GM23338 (cell line): ENCODE data around the gene IGF1. TPM values are rescaled to one million over a fixed set of nuclear protein-coding genes. Genes with fewer than 3 reads are reported as not detected.

Experiments used
- ATAC-seq: fragments of 200-7000 bp; cut with Tn5 transposase; 3 replicates; pipeline ENCODE4 v1.9.1; 2020
- DNase-seq: peaks from one replicate; pipeline ENCODE4 v3.0.0-alpha.2; 2015; ENCODE audit warnings: low spot score
- H2AFZ ChIP-seq: fragments of 200-600 bp; sonication (generic); 2 replicates; pipeline ENCODE4 v1.8.0; 2016; ENCODE audit warnings: antibody characterized with exemption, mild to moderate bottlenecking, moderate library complexity
- H3F3A ChIP-seq: fragments of 200-600 bp; sonication (generic); replicated peaks from 2 replicates; pipeline ENCODE4 v1.8.0; 2017; ENCODE audit warnings: antibody characterized with exemption, mixed run types, low read depth
- H3K27ac ChIP-seq: fragments of 200-600 bp; sonication (generic); 2 replicates; pipeline ENCODE4 v1.6.1; 2016; ENCODE audit warnings: low read depth
- H3K27me3 ChIP-seq: fragments of 200-600 bp; sonication (generic); 2 replicates; pipeline ENCODE4 v1.8.0; 2016; ENCODE audit warnings: mild to moderate bottlenecking, mixed run types, moderate library complexity; ENCODE audit not compliant: insufficient read depth
- H3K36me3 ChIP-seq: fragments of 200-600 bp; sonication (generic); 2 replicates; pipeline ENCODE4 v1.8.0; 2016; ENCODE audit warnings: mild to moderate bottlenecking; ENCODE audit not compliant: insufficient read depth
- H3K4me1 ChIP-seq: fragments of 200-600 bp; sonication (generic); 2 replicates; pipeline ENCODE4 v1.8.0; 2016; ENCODE audit warnings: mild to moderate bottlenecking, moderate library complexity; ENCODE audit not compliant: insufficient read depth
- H3K4me2 ChIP-seq: fragments of 200-600 bp; sonication (generic); 2 replicates; pipeline ENCODE4 v1.7.1; 2017; ENCODE audit warnings: mixed run types
- H3K4me3 ChIP-seq: fragments of 200-600 bp; sonication (generic); 2 replicates; pipeline ENCODE4 v1.6.1; 2016; ENCODE audit warnings: mixed run types
- H3K79me2 ChIP-seq: fragments of 200-600 bp; sonication (generic); replicated peaks from 2 replicates; pipeline ENCODE4 v1.8.0; 2017; ENCODE audit warnings: mild to moderate bottlenecking; ENCODE audit not compliant: insufficient read depth
- H3K9me2 ChIP-seq: fragments of 200-600 bp; sonication (generic); 2 replicates; pipeline ENCODE4 v1.8.0; 2017; ENCODE audit not compliant: insufficient read depth
- H4K20me1 ChIP-seq: fragments of 200-600 bp; sonication (generic); replicated peaks from 2 replicates; pipeline ENCODE4 v1.8.0; 2017; ENCODE audit warnings: mild to moderate bottlenecking; ENCODE audit not compliant: insufficient read depth
- H3K27ac Mint-ChIP-seq: 2 replicates; pipeline ENCODE4 v1.8.0; 2020; ENCODE audit warnings: inconsistent platforms, mild to moderate bottlenecking, moderate library complexity, mixed read lengths
- H3K27me3 Mint-ChIP-seq: 3 replicates; pipeline ENCODE4 v1.8.0; 2022; ENCODE audit warnings: low read depth, mild to moderate bottlenecking, moderate library complexity, mixed read lengths, inconsistent platforms; ENCODE audit not compliant: insufficient read depth, poor library complexity
- H3K36me3 Mint-ChIP-seq: 3 replicates; pipeline ENCODE4 v1.8.0; 2021; ENCODE audit warnings: low read depth, mild to moderate bottlenecking, inconsistent platforms, moderate library complexity, mixed read lengths
- H3K4me1 Mint-ChIP-seq: 3 replicates; pipeline ENCODE4 v1.8.0; 2020; ENCODE audit warnings: mild to moderate bottlenecking, inconsistent platforms, mixed read lengths
- H3K4me3 Mint-ChIP-seq: 3 replicates; pipeline ENCODE4 v1.8.0; 2021; ENCODE audit warnings: moderate library complexity, mild to moderate bottlenecking, inconsistent platforms, mixed read lengths
- H3K9me3 Mint-ChIP-seq: 3 replicates; pipeline ENCODE4 v1.8.0; 2020; ENCODE audit warnings: moderate library complexity, mild to moderate bottlenecking, inconsistent platforms, mixed read lengths
- CREB1 ChIP-seq: fragments of 250-450 bp; sonication (Bioruptor Pico); IDR thresholded peaks from 2 replicates; pipeline ENCODE4 v1.5.0; 2020; ENCODE audit warnings: low read depth, mild to moderate bottlenecking, moderate library complexity
- EZH2 ChIP-seq: fragments of 200-600 bp; sonication (generic); IDR thresholded peaks from one replicate; pipeline ENCODE4 v1.8.0; 2017; ENCODE audit warnings: antibody characterized with exemption, mild to moderate bottlenecking, low read depth; ENCODE audit not compliant: unreplicated experiment
- EZH2phosphoT487 ChIP-seq: fragments of 200-600 bp; sonication (generic); IDR thresholded peaks from one replicate; pipeline ENCODE4 v1.8.1; 2018; ENCODE audit warnings: antibody characterized with exemption; ENCODE audit not compliant: unreplicated experiment
- JUNB ChIP-seq: IDR thresholded peaks from one replicate; pipeline ENCODE4 v1.6.1; 2016; ENCODE audit warnings: antibody characterized with exemption; ENCODE audit not compliant: unreplicated experiment
- NANOG ChIP-seq: IDR thresholded peaks from 2 replicates; pipeline ENCODE4 v1.6.1; 2016; ENCODE audit warnings: antibody characterized with exemption, borderline replicate concordance
- POLR2AphosphoS5 ChIP-seq: IDR thresholded peaks from 2 replicates; pipeline ENCODE4 v1.6.1; 2016; ENCODE audit warnings: antibody characterized with exemption, low read depth
- STAT1 ChIP-seq: IDR thresholded peaks from one replicate; pipeline ENCODE4 v1.6.1; 2016; ENCODE audit warnings: antibody characterized with exemption; ENCODE audit not compliant: unreplicated experiment
- ZNF114 ChIP-seq: fragments of 250-450 bp; sonication (Bioruptor Pico); IDR thresholded peaks from 2 replicates; pipeline ENCODE4 v1.5.0; 2020; ENCODE audit warnings: mild to moderate bottlenecking, moderate library complexity
- ZNF331 ChIP-seq: fragments of 250-450 bp; sonication (Bioruptor Pico); IDR thresholded peaks from 2 replicates; pipeline ENCODE4 v1.5.0; 2020; ENCODE audit warnings: low read depth, mild to moderate bottlenecking, moderate library complexity
- polyA plus RNA-seq: library from polyadenylated mRNA; unstranded; fragments of >200 nt; fragmentation: Nextera tagmentation; extraction: Ambion mirVana; gene quantifications from 2 replicates; pipeline ENCODE4 v1.2.1, GENCODE V29; 2016
- total RNA-seq: library from RNA; depleted of rRNA; stranded (reverse); fragments of >200 nt; shearing (Covaris generic); gene quantifications from 2 replicates; pipeline ENCODE4 v1.2.3, GENCODE V29; 2014
- TF ChIP-seq, protein P1 (sequence below), 2 experiments: fragments of 200-600 bp in 1 of 2; sonication (generic) in 1 of 2; conservative IDR thresholded peaks; 2 replicates each; pipeline versions ENCODE4 v1.5.1 to v1.6.1; 2016 to 2017; ENCODE audit warnings: antibody characterized with exemption in 2 of 2, low read depth in 2 of 2, mild to moderate bottlenecking in 2 of 2, moderate library complexity in 1 of 2
- TF ChIP-seq, protein P2 (sequence below): IDR thresholded peaks from 2 replicates; pipeline ENCODE4 v1.6.1; 2016; ENCODE audit warnings: antibody characterized with exemption
- TF ChIP-seq, protein P3 (sequence below): IDR thresholded peaks from one replicate; pipeline ENCODE4 v1.6.1; 2018; ENCODE audit warnings: antibody characterized with exemption; ENCODE audit not compliant: unreplicated experiment
- TF ChIP-seq, protein P4 (sequence below): fragments of 250-450 bp; sonication (Bioruptor Pico); IDR thresholded peaks from 2 replicates; pipeline ENCODE4 v1.5.0; 2020; ENCODE audit warnings: mild to moderate bottlenecking, moderate library complexity

IGF1 gene
- total and polyA plus RNA-seq, 2 experiments from 2014 or later: 0.29 TPM; not detected in 1

DNA sequence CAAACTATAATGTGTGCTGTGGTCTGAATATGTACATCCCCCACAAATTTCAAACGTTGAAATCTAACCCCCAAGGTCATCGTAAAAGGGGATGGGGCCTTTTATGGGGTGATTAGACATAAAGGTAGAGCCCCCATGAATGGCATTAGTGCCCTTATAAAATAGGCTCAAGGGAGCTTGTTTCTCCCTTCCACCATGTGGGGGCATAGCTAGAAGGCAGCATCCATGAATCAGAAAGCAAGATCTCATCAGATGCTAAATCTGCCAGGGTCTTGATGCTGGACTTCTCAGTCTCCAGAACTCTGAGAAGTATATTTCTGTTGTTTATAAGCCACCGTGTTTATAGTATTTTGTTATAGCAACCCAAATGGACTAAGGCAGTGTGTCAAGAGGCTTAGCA is 33.4 kb upstream of the IGF1 start (continued):
- TF ChIP-seq ZNF114 (CRISPR knock-in tag): no peak

DNA sequence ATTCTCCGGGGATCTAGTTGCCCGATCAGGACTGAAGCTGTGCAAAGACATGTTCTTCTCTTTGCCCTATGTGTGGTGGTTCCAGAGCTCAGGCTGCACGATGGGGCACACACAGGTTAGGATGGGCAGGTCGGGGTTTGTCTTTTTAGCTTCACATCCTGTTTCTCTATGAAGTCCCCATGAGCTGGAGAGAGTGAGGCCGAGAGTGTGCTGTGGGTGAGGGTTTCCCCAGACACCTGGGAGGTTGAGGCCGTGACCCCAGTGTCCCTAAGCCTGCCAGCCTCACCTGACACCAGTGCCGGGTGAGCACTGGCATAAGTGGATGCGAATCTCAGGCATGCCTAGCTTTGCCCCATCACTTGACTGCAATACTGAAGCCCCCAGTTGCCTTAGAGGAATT is 32.9 kb upstream of the IGF1 start:
- H3K4me1 ChIP-seq: no peaks in the 10 kb centered on the region
- Mint-ChIP-seq H3K9me3 (no peaks in the 10 kb centered on the region), H3K27ac (no peak overlapping the region), H3K36me3 (no peaks in the 10 kb centered on the region), H3K4me3 (no peak overlapping the region), H3K27me3 (peaks cover 2% of the 10 kb centered on the region), H3K4me1 (peaks cover 12% of the 10 kb centered on the region)
- TF ChIP-seq, protein P1, sequence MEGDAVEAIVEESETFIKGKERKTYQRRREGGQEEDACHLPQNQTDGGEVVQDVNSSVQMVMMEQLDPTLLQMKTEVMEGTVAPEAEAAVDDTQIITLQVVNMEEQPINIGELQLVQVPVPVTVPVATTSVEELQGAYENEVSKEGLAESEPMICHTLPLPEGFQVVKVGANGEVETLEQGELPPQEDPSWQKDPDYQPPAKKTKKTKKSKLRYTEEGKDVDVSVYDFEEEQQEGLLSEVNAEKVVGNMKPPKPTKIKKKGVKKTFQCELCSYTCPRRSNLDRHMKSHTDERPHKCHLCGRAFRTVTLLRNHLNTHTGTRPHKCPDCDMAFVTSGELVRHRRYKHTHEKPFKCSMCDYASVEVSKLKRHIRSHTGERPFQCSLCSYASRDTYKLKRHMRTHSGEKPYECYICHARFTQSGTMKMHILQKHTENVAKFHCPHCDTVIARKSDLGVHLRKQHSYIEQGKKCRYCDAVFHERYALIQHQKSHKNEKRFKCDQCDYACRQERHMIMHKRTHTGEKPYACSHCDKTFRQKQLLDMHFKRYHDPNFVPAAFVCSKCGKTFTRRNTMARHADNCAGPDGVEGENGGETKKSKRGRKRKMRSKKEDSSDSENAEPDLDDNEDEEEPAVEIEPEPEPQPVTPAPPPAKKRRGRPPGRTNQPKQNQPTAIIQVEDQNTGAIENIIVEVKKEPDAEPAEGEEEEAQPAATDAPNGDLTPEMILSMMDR (conservative IDR thresholded peaks at IDR 0.05; ENCODE audit: low read depth in 2 of 2): no peak
- TF ChIP-seq CREB1 (CRISPR knock-in tag) (no peak), ZNF331 (CRISPR knock-in tag) (no peak), NANOG (no peak), EZH2 (no peak), POLR2AphosphoS5 (no peak), JUNB (no peak), EZH2phosphoT487 (no peak), ZNF114 (CRISPR knock-in tag) (no peak), STAT1 (no peak)
- TF ChIP-seq, protein P2, sequence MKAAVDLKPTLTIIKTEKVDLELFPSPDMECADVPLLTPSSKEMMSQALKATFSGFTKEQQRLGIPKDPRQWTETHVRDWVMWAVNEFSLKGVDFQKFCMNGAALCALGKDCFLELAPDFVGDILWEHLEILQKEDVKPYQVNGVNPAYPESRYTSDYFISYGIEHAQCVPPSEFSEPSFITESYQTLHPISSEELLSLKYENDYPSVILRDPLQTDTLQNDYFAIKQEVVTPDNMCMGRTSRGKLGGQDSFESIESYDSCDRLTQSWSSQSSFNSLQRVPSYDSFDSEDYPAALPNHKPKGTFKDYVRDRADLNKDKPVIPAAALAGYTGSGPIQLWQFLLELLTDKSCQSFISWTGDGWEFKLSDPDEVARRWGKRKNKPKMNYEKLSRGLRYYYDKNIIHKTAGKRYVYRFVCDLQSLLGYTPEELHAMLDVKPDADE: no peak
- TF ChIP-seq, protein P3, sequence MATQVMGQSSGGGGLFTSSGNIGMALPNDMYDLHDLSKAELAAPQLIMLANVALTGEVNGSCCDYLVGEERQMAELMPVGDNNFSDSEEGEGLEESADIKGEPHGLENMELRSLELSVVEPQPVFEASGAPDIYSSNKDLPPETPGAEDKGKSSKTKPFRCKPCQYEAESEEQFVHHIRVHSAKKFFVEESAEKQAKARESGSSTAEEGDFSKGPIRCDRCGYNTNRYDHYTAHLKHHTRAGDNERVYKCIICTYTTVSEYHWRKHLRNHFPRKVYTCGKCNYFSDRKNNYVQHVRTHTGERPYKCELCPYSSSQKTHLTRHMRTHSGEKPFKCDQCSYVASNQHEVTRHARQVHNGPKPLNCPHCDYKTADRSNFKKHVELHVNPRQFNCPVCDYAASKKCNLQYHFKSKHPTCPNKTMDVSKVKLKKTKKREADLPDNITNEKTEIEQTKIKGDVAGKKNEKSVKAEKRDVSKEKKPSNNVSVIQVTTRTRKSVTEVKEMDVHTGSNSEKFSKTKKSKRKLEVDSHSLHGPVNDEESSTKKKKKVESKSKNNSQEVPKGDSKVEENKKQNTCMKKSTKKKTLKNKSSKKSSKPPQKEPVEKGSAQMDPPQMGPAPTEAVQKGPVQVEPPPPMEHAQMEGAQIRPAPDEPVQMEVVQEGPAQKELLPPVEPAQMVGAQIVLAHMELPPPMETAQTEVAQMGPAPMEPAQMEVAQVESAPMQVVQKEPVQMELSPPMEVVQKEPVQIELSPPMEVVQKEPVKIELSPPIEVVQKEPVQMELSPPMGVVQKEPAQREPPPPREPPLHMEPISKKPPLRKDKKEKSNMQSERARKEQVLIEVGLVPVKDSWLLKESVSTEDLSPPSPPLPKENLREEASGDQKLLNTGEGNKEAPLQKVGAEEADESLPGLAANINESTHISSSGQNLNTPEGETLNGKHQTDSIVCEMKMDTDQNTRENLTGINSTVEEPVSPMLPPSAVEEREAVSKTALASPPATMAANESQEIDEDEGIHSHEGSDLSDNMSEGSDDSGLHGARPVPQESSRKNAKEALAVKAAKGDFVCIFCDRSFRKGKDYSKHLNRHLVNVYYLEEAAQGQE: no peak
- TF ChIP-seq, protein P4, sequence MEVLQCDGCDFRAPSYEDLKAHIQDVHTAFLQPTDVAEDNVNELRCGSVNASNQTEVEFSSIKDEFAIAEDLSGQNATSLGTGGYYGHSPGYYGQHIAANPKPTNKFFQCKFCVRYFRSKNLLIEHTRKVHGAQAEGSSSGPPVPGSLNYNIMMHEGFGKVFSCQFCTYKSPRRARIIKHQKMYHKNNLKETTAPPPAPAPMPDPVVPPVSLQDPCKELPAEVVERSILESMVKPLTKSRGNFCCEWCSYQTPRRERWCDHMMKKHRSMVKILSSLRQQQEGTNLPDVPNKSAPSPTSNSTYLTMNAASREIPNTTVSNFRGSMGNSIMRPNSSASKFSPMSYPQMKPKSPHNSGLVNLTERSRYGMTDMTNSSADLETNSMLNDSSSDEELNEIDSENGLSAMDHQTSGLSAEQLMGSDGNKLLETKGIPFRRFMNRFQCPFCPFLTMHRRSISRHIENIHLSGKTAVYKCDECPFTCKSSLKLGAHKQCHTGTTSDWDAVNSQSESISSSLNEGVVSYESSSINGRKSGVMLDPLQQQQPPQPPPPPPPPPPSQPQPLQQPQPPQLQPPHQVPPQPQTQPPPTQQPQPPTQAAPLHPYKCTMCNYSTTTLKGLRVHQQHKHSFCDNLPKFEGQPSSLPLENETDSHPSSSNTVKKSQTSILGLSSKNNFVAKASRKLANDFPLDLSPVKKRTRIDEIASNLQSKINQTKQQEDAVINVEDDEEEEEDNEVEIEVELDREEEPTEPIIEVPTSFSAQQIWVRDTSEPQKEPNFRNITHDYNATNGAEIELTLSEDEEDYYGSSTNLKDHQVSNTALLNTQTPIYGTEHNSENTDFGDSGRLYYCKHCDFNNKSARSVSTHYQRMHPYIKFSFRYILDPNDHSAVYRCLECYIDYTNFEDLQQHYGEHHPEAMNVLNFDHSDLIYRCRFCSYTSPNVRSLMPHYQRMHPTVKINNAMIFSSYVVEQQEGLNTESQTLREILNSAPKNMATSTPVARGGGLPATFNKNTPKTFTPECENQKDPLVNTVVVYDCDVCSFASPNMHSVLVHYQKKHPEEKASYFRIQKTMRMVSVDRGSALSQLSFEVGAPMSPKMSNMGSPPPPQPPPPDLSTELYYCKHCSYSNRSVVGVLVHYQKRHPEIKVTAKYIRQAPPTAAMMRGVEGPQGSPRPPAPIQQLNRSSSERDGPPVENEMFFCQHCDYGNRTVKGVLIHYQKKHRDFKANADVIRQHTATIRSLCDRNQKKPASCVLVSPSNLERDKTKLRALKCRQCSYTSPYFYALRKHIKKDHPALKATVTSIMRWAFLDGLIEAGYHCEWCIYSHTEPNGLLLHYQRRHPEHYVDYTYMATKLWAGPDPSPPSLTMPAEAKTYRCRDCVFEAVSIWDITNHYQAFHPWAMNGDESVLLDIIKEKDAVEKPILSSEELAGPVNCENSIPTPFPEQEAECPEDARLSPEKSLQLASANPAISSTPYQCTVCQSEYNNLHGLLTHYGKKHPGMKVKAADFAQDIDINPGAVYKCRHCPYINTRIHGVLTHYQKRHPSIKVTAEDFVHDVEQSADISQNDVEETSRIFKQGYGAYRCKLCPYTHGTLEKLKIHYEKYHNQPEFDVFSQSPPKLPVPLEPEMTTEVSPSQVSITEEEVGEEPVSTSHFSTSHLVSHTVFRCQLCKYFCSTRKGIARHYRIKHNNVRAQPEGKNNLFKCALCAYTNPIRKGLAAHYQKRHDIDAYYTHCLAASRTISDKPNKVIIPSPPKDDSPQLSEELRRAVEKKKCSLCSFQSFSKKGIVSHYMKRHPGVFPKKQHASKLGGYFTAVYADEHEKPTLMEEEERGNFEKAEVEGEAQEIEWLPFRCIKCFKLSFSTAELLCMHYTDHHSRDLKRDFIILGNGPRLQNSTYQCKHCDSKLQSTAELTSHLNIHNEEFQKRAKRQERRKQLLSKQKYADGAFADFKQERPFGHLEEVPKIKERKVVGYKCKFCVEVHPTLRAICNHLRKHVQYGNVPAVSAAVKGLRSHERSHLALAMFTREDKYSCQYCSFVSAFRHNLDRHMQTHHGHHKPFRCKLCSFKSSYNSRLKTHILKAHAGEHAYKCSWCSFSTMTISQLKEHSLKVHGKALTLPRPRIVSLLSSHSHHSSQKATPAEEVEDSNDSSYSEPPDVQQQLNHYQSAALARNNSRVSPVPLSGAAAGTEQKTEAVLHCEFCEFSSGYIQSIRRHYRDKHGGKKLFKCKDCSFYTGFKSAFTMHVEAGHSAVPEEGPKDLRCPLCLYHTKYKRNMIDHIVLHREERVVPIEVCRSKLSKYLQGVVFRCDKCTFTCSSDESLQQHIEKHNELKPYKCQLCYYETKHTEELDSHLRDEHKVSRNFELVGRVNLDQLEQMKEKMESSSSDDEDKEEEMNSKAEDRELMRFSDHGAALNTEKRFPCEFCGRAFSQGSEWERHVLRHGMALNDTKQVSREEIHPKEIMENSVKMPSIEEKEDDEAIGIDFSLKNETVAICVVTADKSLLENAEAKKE (CRISPR knock-in tag): no peak
- no peaks in the 10 kb centered on the region for H3K36me3 ChIP-seq
- no peak for DNase-seq
- H3K4me2 ChIP-seq: no peak overlapping the region
- H3K27ac ChIP-seq: no peak overlapping the region
- no peak overlapping the region for H3K4me3 ChIP-seq
- no peaks in the 10 kb centered on the region for H3F3A ChIP-seq
- no peaks in the 10 kb centered on the region for H4K20me1 ChIP-seq
- ATAC-seq: no peak
- H3K79me2 ChIP-seq: no peaks in the 10 kb centered on the region
- peaks cover 4% of the 10 kb centered on the region; the same call in 1 of the 2 replicates for H3K9me2 ChIP-seq
- no peaks in the 10 kb centered on the region for H3K27me3 ChIP-seq
- H2AFZ ChIP-seq: no peak overlapping the region
